Activated CD4-positive, alpha-beta memory T cell treated with anti-CD3 and anti-CD28 coated beads for 36 hours (primary cell): ENCODE results near the gene PI4KA. TPM values are rescaled to one million over a fixed set of nuclear protein-coding genes. Genes with fewer than 3 reads are reported as not detected.
"Not testable (repeated sequence)": the region's sequence is repeated elsewhere in the genome, so short reads cannot be mapped to it uniquely, and the experiment has no call there.

Experiments
- CTCF ChIA-PET: fragments of 350-600 bp; sonication (Branson Sonifier 250); formaldehyde crosslinking; loops from one replicate; lab custom pipeline; 2021; ENCODE audit warnings: antibody characterized with exemption, inconsistent platforms; lab: Charles Lee
- POLR2A ChIA-PET: fragments of 350-600 bp; sonication (Branson Sonifier 250); formaldehyde crosslinking; loops from one replicate; lab custom pipeline; 2021; ENCODE audit warnings: antibody characterized with exemption; lab: Charles Lee
- DNase-seq: peaks from one replicate; pipeline ENCODE4 v3.0.0-alpha.2; 2020
- H3K27ac Mint-ChIP-seq: one replicate; pipeline ENCODE4 v1.8.0; 2021; ENCODE audit warnings: mixed read lengths
- H3K27me3 Mint-ChIP-seq: one replicate; pipeline ENCODE4 v1.8.0; 2021; ENCODE audit warnings: mixed read lengths
- H3K36me3 Mint-ChIP-seq: one replicate; pipeline ENCODE4 v1.8.0; 2021; ENCODE audit warnings: mixed read lengths
- H3K4me1 Mint-ChIP-seq: one replicate; pipeline ENCODE4 v1.8.0; 2021; ENCODE audit warnings: low read depth, mixed read lengths
- H3K4me3 Mint-ChIP-seq: one replicate; pipeline ENCODE4 v1.8.0; 2021; ENCODE audit warnings: mild to moderate bottlenecking, mixed read lengths
- H3K9me3 Mint-ChIP-seq: one replicate; pipeline ENCODE4 v1.8.0; 2021; ENCODE audit warnings: mixed read lengths
- intact Hi-C: fragments of 100-400 bp; cut with micrococcal nuclease; formaldehyde crosslinking; loops from one replicate; pipeline ENCODE4 v1.15.1; 2023
- total RNA-seq, 2 experiments: library from RNA; stranded (reverse); gene quantifications; one replicate each; pipeline ENCODE4 v1.2.3, GENCODE V29; 2021

Gene PI4KA
- total RNA-seq, 2 experiments from 2014 or later, result 57.9 to 58.9 TPM

DNA sequence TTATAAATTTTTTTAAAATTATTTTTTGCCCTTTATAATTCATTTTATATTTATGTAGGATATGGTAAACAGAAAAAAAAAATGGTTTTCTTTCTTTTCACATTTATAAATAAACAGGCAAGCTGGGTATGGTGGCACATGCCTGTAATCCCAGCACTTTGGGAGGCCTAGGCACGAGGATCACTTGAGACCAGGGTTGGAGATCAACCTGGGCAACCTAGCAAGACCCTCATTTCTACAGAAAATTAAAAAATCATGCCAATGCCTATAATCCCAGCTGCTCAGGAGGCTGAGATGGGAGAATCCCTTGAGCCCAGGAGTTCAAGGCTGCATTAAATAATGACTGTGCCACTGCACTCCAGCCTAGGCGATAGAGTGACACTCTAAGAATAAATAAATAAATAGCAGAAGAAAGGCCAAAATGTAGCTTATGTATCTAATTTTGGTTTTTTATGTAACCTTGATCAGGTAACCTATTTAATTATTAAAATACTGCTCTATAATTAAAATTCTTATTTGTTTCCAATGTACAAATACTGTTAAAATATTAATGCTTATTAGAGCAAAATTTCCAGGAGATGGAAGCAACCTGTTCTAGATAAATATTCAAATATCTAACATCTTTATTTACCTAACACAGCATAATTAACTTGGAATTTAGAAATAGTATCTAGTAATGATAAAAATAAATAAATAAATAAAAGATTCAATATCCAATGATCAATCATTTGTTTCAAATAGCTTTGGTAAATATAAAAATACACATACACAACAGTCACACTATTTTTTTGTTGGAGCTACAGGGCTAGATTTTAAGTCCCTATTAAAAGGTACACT lies 21.4 kb downstream of the PI4KA start:
- no peak overlapping the region for H3K27ac Mint-ChIP-seq
- no peak for DNase-seq
- H3K9me3 Mint-ChIP-seq, result no peaks in the 10 kb centered on the region
- ChIA-PET CTCF (interaction anchor here (1.9 kb wide), 1 partner anchor 53 kb away, joined by 6 read pairs; no protein-coding TSS in a partner anchor), POLR2A (no interaction called here)
- intact Hi-C loops, result no loop called here
- H3K36me3 Mint-ChIP-seq, result peaks cover 9% of the 10 kb centered on the region
- no peak overlapping the region for H3K4me3 Mint-ChIP-seq
- peaks cover 24% of the 10 kb centered on the region for H3K4me1 Mint-ChIP-seq
- H3K27me3 Mint-ChIP-seq, result no peaks in the 10 kb centered on the region

DNA sequence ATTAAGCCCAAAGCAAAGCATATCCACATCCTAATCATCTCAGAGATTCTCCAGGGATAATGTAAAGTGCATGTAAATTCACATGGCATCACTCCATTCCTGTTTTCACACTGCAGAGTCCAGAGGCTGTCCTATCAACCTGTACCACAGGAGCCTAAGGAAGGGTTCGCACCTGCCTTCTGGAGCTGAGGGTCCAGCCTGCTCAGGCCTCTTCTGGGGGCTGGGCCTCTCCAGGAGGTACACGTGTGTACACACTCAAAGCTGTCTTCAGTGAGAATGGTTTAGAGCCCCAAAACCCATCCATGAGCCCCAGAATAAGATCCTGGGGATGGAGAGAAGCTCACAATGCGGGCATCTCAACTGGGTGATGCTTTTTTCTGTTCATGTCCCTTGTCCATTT lies 23.9 kb downstream of the PI4KA start:
- Mint-ChIP-seq H3K27me3 (no peaks in the 10 kb centered on the region), H3K27ac (no peak overlapping the region), H3K4me1 (peaks cover 5% of the 10 kb centered on the region), H3K36me3 (peaks cover 23% of the 10 kb centered on the region), H3K9me3 (no peaks in the 10 kb centered on the region), H3K4me3 (no peak overlapping the region)
- ChIA-PET POLR2A (no interaction called here), CTCF (interaction anchor here (0.5 kb wide), 1 partner anchor 40 kb away, joined by 3 read pairs; no protein-coding TSS in a partner anchor)
- DNase-seq, result no peak
- intact Hi-C loops, result no loop called here

DNA sequence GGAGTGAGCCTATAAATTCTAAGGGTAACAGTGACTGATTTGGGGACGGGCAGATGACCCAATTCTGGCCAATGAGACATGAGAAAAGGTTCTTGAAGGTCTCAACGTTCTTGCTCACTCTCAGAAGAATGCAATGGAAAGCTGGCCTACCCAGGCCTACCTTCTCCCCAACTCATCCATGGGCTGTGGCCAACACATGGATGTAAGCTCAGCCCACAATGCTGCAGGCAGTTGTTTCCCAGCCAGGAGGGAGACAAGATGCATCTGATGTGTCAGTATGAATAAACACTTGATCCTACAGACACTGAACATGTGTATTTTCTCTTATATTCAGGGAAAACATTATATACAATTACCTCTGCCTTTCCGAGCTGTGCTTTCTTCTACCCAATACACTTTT lies 24.4 kb downstream of the PI4KA start:
- POLR2A ChIA-PET, result no interaction called here
- CTCF ChIA-PET, result no interaction called here
- peaks cover 5% of the 10 kb centered on the region for H3K4me1 Mint-ChIP-seq
- no peak overlapping the region for H3K4me3 Mint-ChIP-seq
- H3K27ac Mint-ChIP-seq, result no peak overlapping the region
- no peaks in the 10 kb centered on the region for H3K9me3 Mint-ChIP-seq
- intact Hi-C loops, result no loop called here
- peaks cover 26% of the 10 kb centered on the region for H3K36me3 Mint-ChIP-seq
- H3K27me3 Mint-ChIP-seq, result no peaks in the 10 kb centered on the region
- no peak for DNase-seq

DNA sequence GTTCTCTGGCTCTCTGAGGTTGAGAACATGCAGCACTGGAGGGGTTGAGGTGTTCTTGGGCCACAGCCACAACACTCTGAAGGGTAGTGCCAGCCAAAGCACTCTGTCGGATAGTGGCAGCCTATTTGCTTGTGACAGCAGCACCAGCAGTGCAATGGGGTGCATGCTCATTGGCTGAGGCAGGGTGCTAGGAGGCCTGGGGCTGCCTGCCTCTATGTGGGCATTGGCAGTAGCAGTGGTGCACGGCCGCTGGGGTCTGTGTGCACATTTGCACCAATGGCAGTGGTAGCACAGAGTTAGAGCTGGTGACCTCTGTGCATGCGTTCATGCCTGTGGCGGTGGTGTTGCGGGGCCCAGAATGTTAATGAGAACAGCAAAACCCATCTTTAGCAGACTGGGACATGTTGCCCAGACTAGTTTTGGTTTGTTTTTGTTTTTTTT lies 25.4 kb downstream of the PI4KA start:
- H3K36me3 Mint-ChIP-seq, result peaks cover 30% of the 10 kb centered on the region
- no peak overlapping the region for H3K27ac Mint-ChIP-seq
- H3K27me3 Mint-ChIP-seq, result no peaks in the 10 kb centered on the region
- no peaks in the 10 kb centered on the region for H3K9me3 Mint-ChIP-seq
- POLR2A ChIA-PET, result no interaction called here
- no peak overlapping the region for H3K4me3 Mint-ChIP-seq
- intact Hi-C loops, result no loop called here
- DNase-seq, result no peak
- peaks cover 2% of the 10 kb centered on the region for H3K4me1 Mint-ChIP-seq
- CTCF ChIA-PET, result interaction anchor here (0.7 kb wide), 1 partner anchor 41 kb away, joined by 3 read pairs; no protein-coding TSS in a partner anchor

DNA sequence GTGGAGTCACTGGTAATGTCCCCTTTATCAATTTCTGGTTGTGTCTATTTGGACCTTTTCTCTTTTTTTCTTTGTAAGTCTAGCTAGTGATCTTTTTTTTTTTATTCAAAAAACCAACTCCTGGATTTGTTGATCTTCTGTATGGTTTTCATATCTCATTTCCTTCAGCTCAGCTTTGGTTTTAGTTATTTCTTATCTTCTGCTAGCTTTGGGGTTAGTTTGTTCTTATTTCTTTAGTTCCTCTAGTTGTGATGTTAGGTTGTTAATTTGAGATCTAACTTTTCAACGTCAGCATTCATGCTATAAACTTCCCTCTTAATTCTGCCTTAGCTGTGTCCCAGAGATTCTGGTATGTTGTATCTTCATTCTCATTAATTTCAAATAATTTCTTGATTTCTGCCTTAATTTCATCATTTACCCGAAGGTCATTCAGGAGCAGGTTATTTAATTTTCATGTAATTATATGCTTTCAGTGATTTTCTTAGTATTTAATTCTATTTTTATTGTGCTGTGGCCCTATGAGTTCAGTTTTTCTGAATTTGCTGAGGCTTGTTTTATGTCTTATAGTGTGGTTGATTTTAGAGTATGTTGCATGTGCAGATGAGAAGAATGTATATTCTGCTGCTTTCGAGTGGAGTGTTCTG lies 29.0 kb downstream of the PI4KA start:
- CTCF ChIA-PET, result no interaction called here
- intact Hi-C loops, result no loop called here
- Mint-ChIP-seq H3K4me1 (no peaks in the 10 kb centered on the region), H3K4me3 (no peak overlapping the region), H3K27me3 (no peaks in the 10 kb centered on the region), H3K27ac (no peak overlapping the region), H3K9me3 (no peaks in the 10 kb centered on the region), H3K36me3 (peaks cover 33% of the 10 kb centered on the region)
- POLR2A ChIA-PET, result no interaction called here
- no peak for DNase-seq

DNA sequence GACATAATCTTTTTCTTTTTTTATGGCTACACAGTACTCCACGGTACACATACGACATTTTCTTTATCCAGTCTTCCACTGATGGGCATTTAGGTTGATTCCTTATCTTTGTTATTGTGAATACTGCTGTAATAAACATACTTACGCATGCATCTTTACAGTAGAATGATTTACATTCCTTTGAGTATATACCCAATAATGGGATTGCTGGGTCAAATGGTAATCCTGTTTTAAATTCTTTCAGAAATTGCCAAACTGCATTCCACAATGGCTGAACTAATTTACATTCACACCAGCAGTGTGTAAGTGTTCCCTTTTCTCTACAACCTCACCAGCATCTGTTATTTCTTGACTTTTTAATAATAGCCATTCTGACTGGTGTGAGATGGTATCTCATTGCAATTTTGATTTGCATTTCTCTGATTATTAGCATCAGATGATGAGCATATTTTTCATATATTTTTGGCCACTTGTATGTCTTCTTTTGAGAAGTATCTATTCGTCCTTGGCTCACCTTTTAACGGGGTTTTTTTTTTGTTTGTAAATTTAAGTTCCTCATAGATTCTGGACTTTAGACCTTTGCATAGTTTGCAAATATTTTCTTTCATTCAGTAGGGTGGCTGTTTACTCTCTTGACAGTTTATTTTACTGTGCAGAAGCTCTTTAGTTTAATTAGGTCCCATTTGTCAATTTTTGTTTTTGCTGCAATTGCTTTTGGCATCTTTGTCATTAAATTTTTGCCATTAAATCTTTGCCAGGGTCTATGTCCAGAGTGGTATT lies 32.0 kb downstream of the PI4KA start:
- intact Hi-C loops, CTCF ChIA-PET, H3K9me3 Mint-ChIP-seq, POLR2A ChIA-PET, H3K4me3 Mint-ChIP-seq, H3K27me3 Mint-ChIP-seq, DNase-seq, H3K4me1 Mint-ChIP-seq, H3K27ac Mint-ChIP-seq: not testable (repeated sequence)
- peaks cover 28% of the 10 kb centered on the region for H3K36me3 Mint-ChIP-seq

DNA sequence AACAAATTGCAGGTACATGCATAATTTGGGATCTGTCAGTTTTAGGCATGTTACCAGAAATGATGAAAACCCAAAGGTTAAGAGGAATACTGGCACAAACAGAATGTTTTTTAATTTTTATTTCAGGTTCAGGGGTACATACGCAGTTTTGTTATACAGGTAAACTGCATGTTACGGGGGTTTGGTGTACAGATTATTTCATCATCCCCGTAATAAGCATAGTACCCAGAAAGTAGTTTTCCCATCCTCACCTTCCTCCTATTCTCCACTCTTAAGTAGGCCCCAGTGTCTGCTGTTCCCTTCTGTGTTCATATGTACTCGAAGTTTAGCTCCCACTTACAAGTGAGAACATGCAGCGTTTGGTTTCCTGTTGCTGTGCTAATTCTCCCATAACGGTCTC lies 33.0 kb downstream of the PI4KA start:
- Mint-ChIP-seq H3K36me3 (peaks cover 24% of the 10 kb centered on the region), H3K9me3 (no peaks in the 10 kb centered on the region), H3K27me3 (no peaks in the 10 kb centered on the region), H3K4me1 (no peaks in the 10 kb centered on the region), H3K4me3 (no peak overlapping the region), H3K27ac (no peak overlapping the region)
- intact Hi-C loops, result no loop called here
- POLR2A ChIA-PET, result no interaction called here
- CTCF ChIA-PET, result no interaction called here
- DNase-seq, result no peak

DNA sequence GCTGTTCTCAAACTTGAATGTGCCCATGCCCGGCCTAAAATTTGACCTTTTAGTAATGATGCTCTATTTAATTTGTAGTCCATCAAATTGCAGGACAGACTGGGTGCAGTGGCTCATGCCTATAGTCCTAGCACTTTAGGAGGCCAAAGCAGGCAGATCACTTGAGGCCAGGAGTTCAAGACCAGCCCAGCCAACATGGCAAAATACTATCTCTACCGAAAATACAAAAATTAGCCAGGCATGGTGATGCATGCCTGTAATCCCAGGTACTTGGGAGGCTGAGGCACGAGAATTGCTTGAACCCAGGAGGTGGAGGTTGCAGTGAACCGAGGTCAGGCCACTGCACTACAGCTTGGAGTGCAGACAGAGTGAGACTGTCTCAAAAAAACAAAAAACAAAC lies 33.4 kb downstream of the PI4KA start:
- H3K27ac Mint-ChIP-seq, intact Hi-C loops: not testable (repeated sequence)
- CTCF ChIA-PET, result interaction anchor here (0.6 to 1.3 kb wide), 3 partner anchors 29 to 507 kb away, joined by 3 to 4 read pairs (median 4); no protein-coding TSS in a partner anchor

DNA sequence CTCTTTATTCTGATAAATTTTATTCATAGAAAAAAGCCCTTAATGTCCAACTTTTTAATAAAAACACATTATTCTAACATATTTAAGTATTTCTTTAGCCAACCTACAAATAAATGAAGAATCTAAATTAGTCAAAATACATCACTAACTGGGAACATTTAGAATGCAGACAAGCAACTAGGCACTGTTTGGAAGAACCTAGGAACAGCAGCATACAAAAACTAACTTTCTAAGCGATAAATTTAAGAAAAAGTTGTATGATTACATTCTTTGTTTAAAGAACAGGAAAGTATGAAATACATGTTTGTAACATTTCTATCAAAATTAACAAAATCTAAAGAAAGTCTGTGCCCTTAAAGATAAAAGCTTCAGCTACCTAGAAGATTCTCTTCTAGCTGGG lies 35.3 kb downstream of the PI4KA start:
- ChIA-PET POLR2A (no interaction called here), CTCF (no interaction called here)
- Mint-ChIP-seq H3K27ac (no peak overlapping the region), H3K4me3 (no peak overlapping the region), H3K27me3 (no peaks in the 10 kb centered on the region), H3K4me1 (no peaks in the 10 kb centered on the region), H3K36me3 (peaks cover 18% of the 10 kb centered on the region), H3K9me3 (no peaks in the 10 kb centered on the region)
- intact Hi-C loops, result no loop called here
- no peak for DNase-seq

More for the DNA sequence above, 33.4 kb downstream of the PI4KA start:
- H3K4me3 Mint-ChIP-seq, DNase-seq, POLR2A ChIA-PET, H3K9me3 Mint-ChIP-seq, H3K4me1 Mint-ChIP-seq, H3K27me3 Mint-ChIP-seq: not testable (repeated sequence)
- H3K36me3 Mint-ChIP-seq, result peaks cover 21% of the 10 kb centered on the region

DNA sequence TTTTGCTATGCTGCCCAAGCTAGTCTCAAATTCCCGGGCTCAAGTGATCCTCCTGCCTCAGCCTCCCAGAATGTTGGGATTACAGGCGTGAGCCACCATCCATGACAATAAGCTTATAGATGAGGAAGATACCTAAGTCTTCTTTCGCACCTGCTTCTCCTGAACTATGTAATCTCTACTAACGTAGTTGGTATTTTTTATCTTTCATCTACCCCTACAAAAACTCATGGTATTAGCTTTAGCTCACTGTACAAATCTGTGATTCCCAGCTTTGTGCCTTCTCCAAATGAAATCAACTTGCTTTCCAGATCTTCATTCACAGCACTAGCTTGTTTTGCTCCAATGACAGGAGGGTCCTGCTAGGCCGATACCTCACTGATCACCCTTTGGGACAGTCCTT lies 36.4 kb downstream of the PI4KA start:
- Mint-ChIP-seq H3K27ac (no peak overlapping the region), H3K4me3 (no peak overlapping the region), H3K36me3 (peaks cover 15% of the 10 kb centered on the region), H3K9me3 (no peaks in the 10 kb centered on the region), H3K4me1 (no peaks in the 10 kb centered on the region), H3K27me3 (no peaks in the 10 kb centered on the region)
- intact Hi-C loops, result no loop called here
- ChIA-PET POLR2A (no interaction called here), CTCF (no interaction called here)
- no peak for DNase-seq

DNA sequence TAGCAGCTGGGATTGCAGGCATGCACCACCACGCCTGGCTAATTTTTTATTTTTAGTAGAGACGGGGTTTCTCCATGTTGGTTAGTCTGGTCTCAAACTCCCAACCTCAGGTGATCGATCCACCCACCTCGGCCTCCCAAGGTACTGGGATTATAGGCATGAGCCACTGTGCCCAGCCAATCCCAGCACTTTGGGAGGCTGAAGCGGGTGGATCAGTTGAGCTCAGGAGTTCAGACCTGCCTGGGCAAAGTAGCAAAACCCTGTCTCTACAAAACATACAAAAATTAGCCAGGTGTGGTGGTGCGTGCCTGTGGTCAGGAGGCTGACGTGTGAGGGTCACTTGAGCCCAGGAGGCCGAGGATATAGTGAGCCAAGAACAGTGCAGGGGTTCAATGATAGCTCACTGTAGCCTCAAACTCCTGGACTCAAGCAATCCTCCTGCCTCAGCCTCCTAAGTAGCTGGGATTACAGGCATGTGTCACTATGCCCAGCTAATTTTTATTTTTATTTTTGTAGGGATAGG lies 36.8 kb downstream of the PI4KA start:
- H3K27me3 Mint-ChIP-seq, H3K4me3 Mint-ChIP-seq, CTCF ChIA-PET, intact Hi-C loops, H3K27ac Mint-ChIP-seq, POLR2A ChIA-PET, DNase-seq, H3K9me3 Mint-ChIP-seq, H3K4me1 Mint-ChIP-seq: not testable (repeated sequence)
- peaks cover 17% of the 10 kb centered on the region for H3K36me3 Mint-ChIP-seq

DNA sequence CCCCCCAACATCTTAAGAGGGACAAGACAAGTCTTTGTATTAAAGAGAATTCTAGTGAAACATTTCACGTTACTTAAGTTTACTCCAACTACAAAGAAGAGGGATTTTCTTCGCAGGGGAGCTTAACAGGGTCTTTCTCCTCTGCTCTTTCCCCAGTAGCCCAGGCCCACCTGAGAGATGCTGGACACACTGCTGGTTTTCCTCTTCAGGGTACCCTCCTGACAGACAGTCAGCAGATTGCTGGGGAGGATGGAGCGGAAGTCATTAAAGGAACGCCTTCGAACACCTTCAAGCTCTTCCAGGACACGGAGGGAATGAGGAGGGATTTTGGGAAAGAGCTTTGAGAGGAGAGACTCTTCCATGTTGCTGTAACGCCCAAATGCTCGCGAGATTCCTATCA lies 39.1 kb downstream of the PI4KA start:
- intact Hi-C loops, result no loop called here
- POLR2A ChIA-PET, result no interaction called here
- no peak for DNase-seq
- Mint-ChIP-seq H3K36me3 (peaks cover 19% of the 10 kb centered on the region), H3K9me3 (no peaks in the 10 kb centered on the region), H3K4me3 (no peak overlapping the region), H3K4me1 (no peaks in the 10 kb centered on the region), H3K27me3 (no peaks in the 10 kb centered on the region), H3K27ac (no peak overlapping the region)
- CTCF ChIA-PET, result interaction anchor here (0.6 to 1.0 kb wide), 2 partner anchors 20 to 35 kb away, joined by 3 read pairs; no protein-coding TSS in a partner anchor
